Type B pancreatic cell (in vitro differentiated cells): ENCODE data around the gene GLO1. TPM values are rescaled to one million over a fixed set of nuclear protein-coding genes. Genes with fewer than 3 reads are reported as not detected.

Experiments
- DNase-seq: peaks from one replicate; pipeline ENCODE4 v3.0.0; 2021; ENCODE audit warnings: mixed read lengths; ENCODE audit not compliant: unreplicated experiment; ENCODE audit errors: extremely low spot score
- H3K27ac Mint-ChIP-seq: 2 replicates; pipeline ENCODE4 v1.8.0; 2021; ENCODE audit warnings: mild to moderate bottlenecking, mixed read lengths
- H3K27me3 Mint-ChIP-seq: 2 replicates; pipeline ENCODE4 v1.8.0; 2021; ENCODE audit warnings: mixed read lengths
- H3K36me3 Mint-ChIP-seq: 2 replicates; pipeline ENCODE4 v1.8.0; 2021; ENCODE audit warnings: mixed read lengths
- H3K4me1 Mint-ChIP-seq: one replicate; pipeline ENCODE4 v1.8.0; 2021; ENCODE audit warnings: mixed read lengths; ENCODE audit not compliant: unreplicated experiment
- H3K4me3 Mint-ChIP-seq: 2 replicates; pipeline ENCODE4 v1.8.0; 2021; ENCODE audit warnings: mild to moderate bottlenecking, mixed read lengths
- H3K9me3 Mint-ChIP-seq: 2 replicates; pipeline ENCODE4 v1.8.0; 2021; ENCODE audit warnings: mixed read lengths
- CTCF ChIP-seq: fragments of 200-600 bp; sonication (generic); conservative IDR thresholded peaks from 2 replicates; pipeline ENCODE4 v1.5.0; 2021; ENCODE audit warnings: antibody characterized with exemption, mild to moderate bottlenecking
- total RNA-seq: library from RNA; stranded (reverse); gene quantifications from 2 replicates; pipeline ENCODE4 v1.2.1, GENCODE V29; 2021; ENCODE audit warnings: low replicate concordance

Gene GLO1
- total RNA-seq, 1 donor from 2014 or later: 98.4 TPM

GRCh38 chr6:38695227-38695900 is 7.6 kb downstream of the GLO1 start:
- Mint-ChIP-seq H3K27ac (no peak overlapping the region), H3K36me3 (peaks cover 55% of the 10 kb centered on the region), H3K9me3 (peaks cover 24% of the 10 kb centered on the region), H3K27me3 (no peaks in the 10 kb centered on the region), H3K4me3 (no peak overlapping the region), H3K4me1 (no peaks in the 10 kb centered on the region)
- TF ChIP-seq CTCF: no peak
- no peak for DNase-seq

- no peak for TF ChIP-seq CTCF
- peaks cover 5% of the 10 kb centered on the region for H3K4me1 Mint-ChIP-seq
- no peaks in the 10 kb centered on the region for H3K27me3 Mint-ChIP-seq
- no peak overlapping the region for H3K4me3 Mint-ChIP-seq
- peaks cover 17% of the 10 kb centered on the region for H3K36me3 Mint-ChIP-seq
- H3K27ac Mint-ChIP-seq: peak overlapping the region; percentile 37
- no peak for DNase-seq
- no peaks in the 10 kb centered on the region for H3K9me3 Mint-ChIP-seq
Observed at GRCh38 chr6:38688579-38689087, 14.3 kb downstream of the GLO1 start.

GRCh38 chr6:38687549-38687948 is 15.4 kb downstream of the GLO1 start:
- Mint-ChIP-seq H3K27me3 (no peaks in the 10 kb centered on the region), H3K4me1 (peaks cover 5% of the 10 kb centered on the region), H3K36me3 (peaks cover 13% of the 10 kb centered on the region), H3K27ac (no peak overlapping the region), H3K4me3 (no peak overlapping the region), H3K9me3 (no peaks in the 10 kb centered on the region)
- DNase-seq: no peak
- no peak for TF ChIP-seq CTCF

- no peak for TF ChIP-seq CTCF
- Mint-ChIP-seq H3K27me3 (no peaks in the 10 kb centered on the region), H3K4me1 (peaks cover 5% of the 10 kb centered on the region), H3K9me3 (no peaks in the 10 kb centered on the region), H3K27ac (no peak overlapping the region), H3K36me3 (peaks cover 10% of the 10 kb centered on the region), H3K4me3 (no peak overlapping the region)
- no peak for DNase-seq
Observed at GRCh38 chr6:38687043-38687353, 15.9 kb downstream of the GLO1 start.

GRCh38 chr6:38686270-38687042 is 16.5 kb downstream of the GLO1 start:
- TF ChIP-seq CTCF: no peak
- Mint-ChIP-seq H3K36me3 (peaks cover 16% of the 10 kb centered on the region), H3K9me3 (no peaks in the 10 kb centered on the region), H3K27me3 (no peaks in the 10 kb centered on the region), H3K4me1 (peaks cover 5% of the 10 kb centered on the region), H3K4me3 (no peak overlapping the region), H3K27ac (no peak overlapping the region)
- no peak for DNase-seq
